Smooth muscle cell (in vitro differentiated cells): ENCODE results near the gene ACTN1. TPM values are rescaled to one million over a fixed set of nuclear protein-coding genes. Genes with fewer than 3 reads are reported as not detected.

Experiments
- DNase-seq: peaks from one replicate; lab custom pipeline; 2025; ENCODE audit not compliant: unreplicated experiment; lab: John Stamatoyannopoulos, UW
- H2AFZ ChIP-seq: fragments of 200-600 bp; sonication (generic); 2 replicates; pipeline ENCODE4 v1.6.0; 2016; ENCODE audit warnings: antibody characterized with exemption, low read depth, mild to moderate bottlenecking
- H3F3A ChIP-seq: fragments of 200-600 bp; sonication (generic); 2 replicates; pipeline ENCODE4 v1.6.0; 2017; ENCODE audit warnings: antibody characterized with exemption, low read depth
- H3K27ac ChIP-seq: fragments of 200-600 bp; sonication (generic); 2 replicates; pipeline ENCODE4 v1.5.1; 2016; ENCODE audit warnings: low read depth, mild to moderate bottlenecking
- H3K27me3 ChIP-seq: fragments of 200-600 bp; sonication (generic); 2 replicates; pipeline ENCODE4 v1.6.1; 2016; ENCODE audit warnings: low read depth, mild to moderate bottlenecking
- H3K36me3 ChIP-seq: fragments of 200-600 bp; sonication (generic); 2 replicates; pipeline ENCODE4 v1.5.1; 2016; ENCODE audit warnings: low read depth
- H3K4me1 ChIP-seq: fragments of 200-600 bp; sonication (generic); 2 replicates; pipeline ENCODE4 v1.5.1; 2016; ENCODE audit warnings: low read depth
- H3K4me2 ChIP-seq: fragments of 200-600 bp; sonication (generic); 2 replicates; pipeline ENCODE4 v1.6.0; 2016; ENCODE audit warnings: mild to moderate bottlenecking
- H3K4me3 ChIP-seq: fragments of 200-600 bp; sonication (generic); 2 replicates; pipeline ENCODE4 v1.5.1; 2016; ENCODE audit warnings: mild to moderate bottlenecking
- H3K79me2 ChIP-seq: fragments of 200-600 bp; sonication (generic); 2 replicates; pipeline ENCODE4 v1.6.0; 2016; ENCODE audit warnings: low read depth, mild to moderate bottlenecking
- H3K9ac ChIP-seq: fragments of 200-600 bp; sonication (generic); 2 replicates; pipeline ENCODE4 v1.6.0; 2016; ENCODE audit warnings: low read depth
- H3K9me3 ChIP-seq: fragments of 200-600 bp; sonication (generic); replicated peaks from 2 replicates; pipeline ENCODE4 v1.5.1; 2016; ENCODE audit warnings: low read depth
- H4K20me1 ChIP-seq: fragments of 200-600 bp; sonication (generic); 2 replicates; pipeline ENCODE4 v1.6.0; 2016; ENCODE audit warnings: low read depth
- WGBS: methylation state at CpG from one replicate; pipeline ENCODE4 v1.1.7; 2016; ENCODE audit warnings: low lambda C conversion rate; 5-methylcytosine and 5-hydroxymethylcytosine counted together
- polyA plus RNA-seq: library from polyadenylated mRNA; unstranded; fragments of >200 nt; fragmentation: Nextera tagmentation; extraction: Ambion mirVana; gene quantifications from 2 replicates; pipeline ENCODE4 v1.2.1, GENCODE V29; 2016
- total RNA-seq: library from RNA; depleted of rRNA; stranded (reverse); fragments of >200 nt; gene quantifications from 2 replicates; pipeline ENCODE4 v1.2.3, GENCODE V29; 2014
- TF ChIP-seq, protein P1 (sequence below): fragments of 200-600 bp; sonication (generic); IDR thresholded peaks from 2 replicates; pipeline ENCODE4 v1.5.1; 2017; ENCODE audit warnings: borderline replicate concordance, mild to moderate bottlenecking, antibody characterized with exemption; ENCODE audit not compliant: insufficient read depth, poor library complexity, severe bottlenecking

The ACTN1 gene
- total and polyA plus RNA-seq, 2 experiments from 2014 or later = 422 to 806 TPM

DNA sequence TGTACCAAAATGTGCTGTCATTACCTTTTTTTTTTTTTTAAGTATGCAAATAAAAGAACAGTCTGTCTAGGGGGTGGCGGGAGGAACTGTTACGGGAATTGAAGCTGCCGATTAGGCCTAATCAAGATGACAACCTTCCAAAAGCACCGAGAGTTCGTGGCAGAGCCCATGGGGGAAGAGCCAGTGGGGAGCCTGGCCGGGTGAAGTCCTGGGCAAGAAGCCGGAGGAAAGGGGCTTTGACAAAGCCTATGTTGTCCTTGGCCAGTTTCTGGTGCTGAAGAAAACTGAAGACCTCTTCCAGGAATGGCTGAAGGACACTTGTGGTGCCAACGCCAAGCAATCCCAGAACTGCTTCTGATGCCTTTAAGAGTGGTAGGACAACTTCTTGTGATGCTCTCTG lies 42.6 kb downstream of the ACTN1 start:
- H3K9ac ChIP-seq = no peak overlapping the region

DNA sequence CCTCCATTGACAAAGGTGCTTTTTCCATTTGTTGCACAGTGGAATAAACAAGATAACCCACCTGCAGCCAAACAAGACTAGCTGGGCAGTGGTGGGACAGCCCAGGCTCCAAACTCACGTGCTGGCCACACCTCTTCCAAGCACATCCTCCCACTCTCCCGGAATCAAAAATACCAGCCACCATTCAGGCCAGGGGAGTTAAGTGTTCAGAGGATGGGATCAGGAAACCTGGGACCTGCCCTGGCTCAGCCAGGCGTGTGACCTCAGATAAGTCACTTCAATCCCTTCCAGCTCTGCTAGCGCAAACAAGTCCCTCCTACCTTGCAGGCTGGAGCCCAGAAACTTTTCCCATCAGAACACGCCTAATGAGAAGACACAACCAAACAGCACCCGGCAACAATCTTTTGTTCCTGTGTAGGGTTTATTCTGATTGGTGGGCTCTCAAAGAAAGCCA lies 43.3 kb downstream of the ACTN1 start:
- Histone ChIP-seq H3K4me3 (no peak overlapping the region), H3K27me3 (no peaks in the 10 kb centered on the region), H3K9me3 (no peaks in the 10 kb centered on the region), H3K27ac (peak overlapping the region; percentile 80), H3K79me2 (peaks cover 96% of the 10 kb centered on the region), H2AFZ (no peak overlapping the region), H3K4me2 (no peak overlapping the region), H3F3A (peaks cover 54% of the 10 kb centered on the region), H3K36me3 (peaks cover 5% of the 10 kb centered on the region), H3K9ac (no peak overlapping the region), H3K4me1 (peaks cover 29% of the 10 kb centered on the region), H4K20me1 (peaks cover 100% of the 10 kb centered on the region)
- TF ChIP-seq, protein P1, sequence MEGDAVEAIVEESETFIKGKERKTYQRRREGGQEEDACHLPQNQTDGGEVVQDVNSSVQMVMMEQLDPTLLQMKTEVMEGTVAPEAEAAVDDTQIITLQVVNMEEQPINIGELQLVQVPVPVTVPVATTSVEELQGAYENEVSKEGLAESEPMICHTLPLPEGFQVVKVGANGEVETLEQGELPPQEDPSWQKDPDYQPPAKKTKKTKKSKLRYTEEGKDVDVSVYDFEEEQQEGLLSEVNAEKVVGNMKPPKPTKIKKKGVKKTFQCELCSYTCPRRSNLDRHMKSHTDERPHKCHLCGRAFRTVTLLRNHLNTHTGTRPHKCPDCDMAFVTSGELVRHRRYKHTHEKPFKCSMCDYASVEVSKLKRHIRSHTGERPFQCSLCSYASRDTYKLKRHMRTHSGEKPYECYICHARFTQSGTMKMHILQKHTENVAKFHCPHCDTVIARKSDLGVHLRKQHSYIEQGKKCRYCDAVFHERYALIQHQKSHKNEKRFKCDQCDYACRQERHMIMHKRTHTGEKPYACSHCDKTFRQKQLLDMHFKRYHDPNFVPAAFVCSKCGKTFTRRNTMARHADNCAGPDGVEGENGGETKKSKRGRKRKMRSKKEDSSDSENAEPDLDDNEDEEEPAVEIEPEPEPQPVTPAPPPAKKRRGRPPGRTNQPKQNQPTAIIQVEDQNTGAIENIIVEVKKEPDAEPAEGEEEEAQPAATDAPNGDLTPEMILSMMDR = no peak
- DNase-seq = no peak
- 65% methylated on average over 6 of the region's 6 CpGs for WGBS

More for the DNA sequence above, 42.6 kb downstream of the ACTN1 start:
- H3K36me3 ChIP-seq = peaks cover 5% of the 10 kb centered on the region
- no peak overlapping the region for H3K4me3 ChIP-seq
- peak overlapping the region; percentile 80 for H3K27ac ChIP-seq
- H3K4me1 ChIP-seq = peaks cover 29% of the 10 kb centered on the region
- H4K20me1 ChIP-seq = peaks cover 100% of the 10 kb centered on the region
- H3K4me2 ChIP-seq = no peak overlapping the region
- no peaks in the 10 kb centered on the region for H3K27me3 ChIP-seq
- no peak overlapping the region for H2AFZ ChIP-seq
- H3K79me2 ChIP-seq = peaks cover 96% of the 10 kb centered on the region
- H3F3A ChIP-seq = peaks cover 54% of the 10 kb centered on the region
- no peak for DNase-seq
- no peaks in the 10 kb centered on the region for H3K9me3 ChIP-seq
- TF ChIP-seq, protein P1 = no peak
- WGBS = 90% methylated on average over 8 of the region's 8 CpGs

DNA sequence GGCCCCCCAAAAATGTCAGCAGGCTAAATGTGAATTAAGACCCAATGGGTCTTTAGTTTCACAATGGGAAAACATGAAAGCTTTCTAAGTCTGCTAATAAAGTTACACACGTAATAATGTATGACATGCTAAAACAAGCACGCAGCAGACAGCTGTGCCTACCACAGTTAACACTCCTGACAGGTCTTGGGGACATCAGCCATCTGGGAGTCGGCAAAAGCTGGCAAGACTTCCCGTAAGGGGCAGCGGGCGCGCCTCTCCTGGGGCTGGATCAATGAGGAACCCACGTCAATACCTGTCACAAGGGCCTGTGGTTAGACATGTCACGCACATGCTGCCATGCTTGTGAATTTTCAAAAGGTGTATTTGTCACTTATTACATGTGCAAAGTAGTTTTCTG lies 45.0 kb downstream of the ACTN1 start:
- Histone ChIP-seq H3K27ac (peak overlapping the region; percentile 80), H2AFZ (no peak overlapping the region), H3K4me3 (no peak overlapping the region), H3K36me3 (peaks cover 5% of the 10 kb centered on the region), H4K20me1 (peaks cover 100% of the 10 kb centered on the region), H3K79me2 (peaks cover 100% of the 10 kb centered on the region), H3K4me1 (peaks cover 16% of the 10 kb centered on the region), H3K27me3 (no peaks in the 10 kb centered on the region), H3F3A (peaks cover 56% of the 10 kb centered on the region), H3K9ac (no peak overlapping the region), H3K9me3 (no peaks in the 10 kb centered on the region), H3K4me2 (no peak overlapping the region)
- TF ChIP-seq, protein P1 = no peak
- WGBS = 89% methylated on average over 9 of the region's 9 CpGs
- DNase-seq = no peak

DNA sequence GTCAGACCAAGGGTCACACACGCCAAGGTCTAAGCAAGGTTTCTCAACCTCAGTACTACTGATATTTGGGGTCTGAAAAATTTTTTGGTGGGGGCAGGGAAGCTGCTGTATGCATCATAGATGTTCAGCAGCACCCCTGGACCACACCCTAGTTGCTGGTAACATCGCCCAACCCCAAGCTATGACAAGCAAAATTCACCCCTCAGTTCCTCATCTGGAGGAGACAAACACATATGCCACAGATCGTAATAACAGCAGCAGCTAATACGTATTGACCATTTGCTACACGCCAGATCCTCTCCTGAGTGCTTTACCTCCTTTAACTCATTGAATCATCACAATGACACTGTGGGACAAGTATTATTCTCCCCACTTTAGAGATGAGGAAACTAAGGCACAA lies 46.4 kb downstream of the ACTN1 start:
- no peak overlapping the region for H3K27ac ChIP-seq
- no peak overlapping the region for H3K4me3 ChIP-seq
- H3K9ac ChIP-seq = no peak overlapping the region
- H3K36me3 ChIP-seq = peaks cover 5% of the 10 kb centered on the region
- DNase-seq = no peak
- no peak overlapping the region for H2AFZ ChIP-seq
- H3K9me3 ChIP-seq = no peaks in the 10 kb centered on the region
- H3K27me3 ChIP-seq = no peaks in the 10 kb centered on the region
- H3F3A ChIP-seq = peaks cover 54% of the 10 kb centered on the region
- TF ChIP-seq, protein P1 = no peak
- H4K20me1 ChIP-seq = peaks cover 100% of the 10 kb centered on the region
- peaks cover 100% of the 10 kb centered on the region for H3K79me2 ChIP-seq
- no peak overlapping the region for H3K4me2 ChIP-seq
- H3K4me1 ChIP-seq = peaks cover 6% of the 10 kb centered on the region
- 95% methylated on average over 5 of the region's 5 CpGs for WGBS
